DMS53 (cell line): ENCODE measurements around the gene DBN1.

ENCODE experiments used
- DNase-seq: peaks from one replicate; lab custom pipeline; 2025; lab: John Stamatoyannopoulos, UW

The DBN1 gene

DNA sequence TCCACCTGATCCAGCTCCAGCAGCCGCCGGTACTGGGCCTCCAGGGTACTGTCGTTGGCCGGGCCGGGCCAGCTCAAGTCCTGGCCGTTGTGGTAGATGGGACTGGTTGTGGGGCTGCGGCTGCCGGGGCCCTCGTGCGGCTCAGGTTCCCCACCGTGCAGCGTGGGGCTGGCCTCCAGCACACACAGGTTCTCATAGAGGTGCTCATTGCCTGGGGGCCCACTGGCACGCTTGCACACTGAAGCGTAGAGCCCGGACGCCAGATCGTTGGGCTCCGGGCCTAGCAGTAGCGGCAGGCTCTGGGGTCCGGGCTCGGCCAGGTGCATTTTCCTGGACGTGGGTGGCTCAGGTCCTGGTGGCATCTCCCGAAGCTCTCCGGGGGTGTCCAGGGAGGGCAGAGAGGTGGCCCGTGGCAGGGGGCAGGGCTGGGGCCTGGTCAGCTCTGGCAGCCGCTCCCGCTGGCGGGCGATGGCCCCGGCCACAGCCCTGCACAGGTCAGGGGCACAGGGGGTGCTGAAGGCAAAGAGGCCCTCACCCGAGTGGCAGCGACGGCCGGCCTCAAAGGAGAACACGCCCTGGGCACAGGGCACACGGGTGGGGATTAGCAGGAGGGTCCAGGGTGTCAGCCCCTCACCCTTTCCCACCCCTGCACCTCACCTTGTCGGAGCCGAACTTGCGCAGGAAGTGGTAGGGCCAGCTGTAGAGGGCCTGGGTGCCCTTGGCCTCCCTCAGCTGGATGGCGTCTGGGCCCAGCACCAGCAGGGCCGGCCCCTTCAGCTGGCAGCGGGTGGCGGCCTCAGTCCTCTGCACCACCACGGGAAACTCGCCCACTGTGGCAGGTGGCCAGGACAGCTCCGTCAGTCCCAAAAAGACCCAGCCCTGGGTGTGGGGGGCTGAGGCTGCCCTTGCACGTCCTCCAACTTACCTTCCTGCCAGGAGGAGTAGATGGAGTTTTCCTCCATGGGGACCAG lies 30.9 kb upstream of the DBN1 start:
- DNase-seq, result no peak

GRCh38 chr5:177503351-177504085 lies 30.1 kb upstream of the DBN1 start:
- DNase-seq, result no peak

GRCh38 chr5:177502886-177503285 lies 29.5 kb upstream of the DBN1 start:
- no peak for DNase-seq

GRCh38 chr5:177501874-177502678 lies 28.6 kb upstream of the DBN1 start:
- DNase-seq, result no peak

DNA sequence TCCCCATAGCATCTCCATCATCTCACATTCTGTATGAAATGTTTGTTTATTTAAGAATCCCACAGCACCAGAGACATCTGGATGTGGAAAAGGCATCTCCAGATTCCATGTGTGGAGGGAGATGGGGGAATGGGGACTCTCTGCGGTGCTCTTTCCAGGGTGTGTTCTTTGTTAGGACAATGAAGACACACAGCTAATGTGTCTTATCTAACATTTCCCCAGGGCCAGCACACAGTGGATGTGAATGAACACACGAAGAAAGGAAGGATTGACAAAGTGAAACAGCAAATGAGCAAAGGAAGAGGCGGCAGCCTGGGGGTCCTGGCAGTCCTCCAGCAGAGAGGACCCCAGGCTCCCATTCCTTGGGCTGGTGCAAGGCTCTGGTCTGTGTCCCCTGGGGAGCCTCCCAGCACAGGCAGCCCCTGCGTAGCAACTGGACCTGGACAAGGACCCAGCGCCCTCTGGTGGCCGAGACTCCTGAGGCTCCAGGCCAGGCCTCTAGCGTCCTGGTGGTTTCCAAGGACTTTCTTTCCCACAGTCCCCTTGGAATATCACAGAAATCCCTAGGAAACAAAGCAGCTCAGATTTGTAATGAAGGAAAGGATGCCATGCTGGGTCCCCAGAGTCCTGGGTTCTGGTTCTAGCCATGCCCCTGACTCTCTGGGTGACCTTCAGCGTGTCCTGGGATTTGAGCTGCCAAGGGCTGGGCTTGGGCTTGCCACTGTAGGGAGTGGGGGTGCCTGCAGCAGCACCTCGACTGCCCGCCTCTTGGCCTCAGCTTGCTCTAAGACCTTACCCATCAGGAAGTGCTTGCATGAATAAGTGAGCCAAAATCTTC lies 27.5 kb upstream of the DBN1 start:
- peak; percentile 92 for DNase-seq

- no peak for DNase-seq
Measured at GRCh38 chr5:177499842-177500241, 26.4 kb upstream of the DBN1 start.

- DNase-seq, result peak; percentile 84
Measured at GRCh38 chr5:177498013-177498787, 24.8 kb upstream of the DBN1 start.

GRCh38 chr5:177497292-177498012 lies 24.0 kb upstream of the DBN1 start, which contains the start of gene PDLIM7:
Gene PDLIM7 (minus strand): TSS chr5:177497604. CDS start chr5:177496512, 1,092 bp downstream.
- peak; percentile 98 for DNase-seq

DNA sequence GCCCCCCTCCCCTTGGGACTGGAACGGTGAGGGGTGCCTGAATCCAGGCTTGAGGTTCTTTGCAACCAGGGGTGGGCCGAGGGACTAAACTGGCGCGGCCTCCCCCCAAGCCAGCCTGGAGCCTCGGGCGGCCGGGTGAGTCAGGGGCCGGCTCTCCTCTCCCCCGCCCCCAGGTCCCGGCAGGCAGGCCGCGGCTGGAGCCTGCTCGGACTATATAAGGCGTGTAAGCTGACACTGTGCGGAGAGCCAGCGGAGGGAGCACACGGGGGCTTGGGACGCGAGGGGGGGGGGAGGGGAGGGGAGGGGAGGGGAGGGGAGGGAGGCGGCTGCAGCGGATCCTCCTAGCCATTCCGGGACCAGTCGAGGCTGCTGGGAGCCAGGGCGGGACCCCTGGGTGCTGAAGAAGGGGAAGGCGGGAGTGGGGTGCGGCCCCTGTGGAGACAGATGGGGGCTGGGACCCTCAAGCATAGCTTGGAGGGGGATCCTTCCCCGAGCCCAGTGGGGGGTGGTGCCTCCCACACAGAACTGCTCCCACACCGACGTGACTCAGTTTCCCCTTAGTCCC lies 23.4 kb upstream of the DBN1 start:
- peak; percentile 84 for DNase-seq

DNA sequence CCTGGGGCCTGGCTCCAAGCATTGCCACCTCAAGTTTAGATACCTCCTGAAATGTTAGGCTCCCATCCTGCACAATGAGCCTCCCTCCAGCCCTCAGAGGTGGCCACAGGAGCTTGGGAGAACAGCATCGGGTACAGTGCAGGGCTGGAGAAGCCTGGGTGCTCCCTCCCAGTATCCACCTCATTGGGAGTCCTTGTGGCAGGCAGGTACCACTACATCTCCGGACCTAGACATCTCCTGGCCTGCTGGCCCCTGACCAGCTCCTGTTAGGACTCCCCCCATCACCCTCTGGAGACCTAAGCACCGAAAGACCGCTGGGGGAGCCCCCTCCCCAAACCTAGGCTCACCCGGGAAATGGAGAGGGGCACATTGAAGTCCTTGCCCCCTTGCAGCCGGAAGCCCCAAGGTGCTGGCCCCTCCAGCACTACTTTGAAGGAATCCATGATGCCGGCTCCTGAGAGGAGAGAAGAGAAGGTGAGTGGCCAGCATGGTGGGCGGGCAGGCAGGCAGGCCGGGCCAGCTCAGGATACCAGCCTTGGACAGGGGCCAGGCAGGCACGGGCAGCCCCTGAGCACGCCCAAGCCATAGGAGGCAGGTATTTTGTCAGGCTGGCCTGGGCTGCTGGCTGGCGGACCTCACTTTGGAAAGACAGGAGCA lies 22.8 kb upstream of the DBN1 start:
- DNase-seq, result peak; percentile 75

DNA sequence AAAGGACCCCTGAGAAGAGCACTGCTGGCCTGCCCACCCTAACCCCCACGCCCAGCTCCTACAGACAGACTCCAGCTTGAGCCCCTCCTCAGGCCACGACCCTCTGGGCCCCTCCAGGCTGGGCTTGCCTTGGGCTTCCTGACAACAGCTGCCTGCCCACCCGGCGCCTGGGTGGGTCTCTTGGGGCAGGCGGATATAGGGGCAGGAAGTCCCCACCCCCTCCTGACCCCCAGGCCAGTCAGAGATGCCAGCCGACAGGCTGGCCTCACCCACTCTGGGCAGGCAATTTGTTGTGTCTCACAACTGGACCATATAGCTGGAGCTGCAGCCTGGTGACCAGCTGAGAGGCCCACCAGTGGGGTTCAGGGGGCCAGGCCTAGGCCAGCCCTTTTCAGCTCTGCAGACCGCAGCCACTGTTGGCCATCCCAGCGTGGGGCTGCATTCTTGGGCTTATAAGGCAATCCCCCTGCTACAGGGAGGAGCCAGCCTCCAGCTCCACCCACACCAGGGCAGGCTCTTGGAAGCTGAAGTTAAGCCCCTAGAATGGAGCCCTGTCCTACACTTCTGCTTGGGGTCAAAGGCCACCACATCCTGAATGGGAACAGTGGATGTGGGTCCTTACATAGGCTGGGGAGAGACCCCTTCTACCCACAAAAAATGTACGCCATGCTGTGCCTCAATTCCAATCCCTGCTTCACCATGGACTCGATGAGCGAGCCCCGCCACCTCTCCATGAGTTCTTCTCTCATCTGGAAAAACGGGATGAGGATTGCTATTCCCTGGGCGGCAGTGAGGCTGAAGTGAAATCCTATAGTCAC lies 22.0 kb upstream of the DBN1 start:
- DNase-seq, result no peak

GRCh38 chr5:177494346-177495195 lies 21.1 kb upstream of the DBN1 start:
- DNase-seq, result no peak

- no peak for DNase-seq
Measured at GRCh38 chr5:177493795-177494345, 20.4 kb upstream of the DBN1 start.

DNA sequence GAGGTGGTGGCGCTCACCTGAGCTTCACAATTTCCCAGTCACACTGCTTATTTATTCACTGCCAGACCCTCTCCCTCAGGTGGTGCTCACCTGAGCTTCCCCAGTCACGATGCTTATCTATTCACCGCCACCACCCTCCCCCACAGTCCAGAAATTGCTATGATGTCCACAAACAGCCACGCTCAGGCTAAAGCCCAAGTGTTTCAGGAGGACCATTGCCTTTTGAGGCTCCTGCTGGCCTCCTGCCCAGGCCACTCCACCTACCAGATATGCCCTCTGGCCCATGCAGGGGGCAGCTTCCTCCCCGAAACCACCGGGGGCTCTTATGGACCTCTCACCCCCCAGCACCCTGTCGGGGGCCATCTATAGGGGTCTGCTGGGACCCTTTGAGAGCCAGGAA lies 19.4 kb upstream of the DBN1 start:
- no peak for DNase-seq

- DNase-seq, result no peak
Measured at GRCh38 chr5:177491983-177492746, 18.7 kb upstream of the DBN1 start.

DNA sequence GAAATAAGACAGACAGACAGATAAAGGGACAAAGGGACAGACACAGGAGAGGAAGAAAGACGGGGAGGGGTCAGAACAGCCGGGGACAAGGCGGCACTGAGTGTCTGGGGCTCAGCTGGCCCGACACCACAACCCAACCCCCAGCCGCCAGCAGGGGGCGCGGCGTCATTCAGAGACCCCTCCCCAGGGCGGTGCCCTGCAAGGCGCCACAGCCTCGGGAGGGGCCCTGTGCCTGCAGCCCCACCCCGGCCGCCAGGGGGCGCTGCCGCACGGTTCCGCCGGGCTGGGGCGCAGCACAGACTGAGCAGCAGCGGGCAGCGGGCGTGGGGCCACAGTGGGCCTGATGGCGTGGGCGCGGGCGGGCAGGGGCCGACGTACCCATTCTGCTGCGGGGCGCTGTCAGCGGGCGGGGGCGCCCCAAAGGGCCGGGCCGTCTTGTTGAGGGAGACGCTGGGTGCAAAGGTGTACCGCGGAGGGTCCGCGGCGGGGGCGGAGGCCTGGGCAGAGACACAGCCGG lies 18.1 kb upstream of the DBN1 start:
- DNase-seq, result peak; percentile 45
